HepG2 (cell line): ENCODE measurements around the gene PUS1. TPM values are rescaled to one million over a fixed set of nuclear protein-coding genes. Genes with fewer than 3 reads are reported as not detected.

Experiments
- ATAC-seq: fragments of 200-7000 bp; cut with Tn5 transposase; 3 replicates; pipeline ENCODE4 v1.9.1; 2020; ENCODE audit warnings: mild to moderate bottlenecking, moderate library complexity
- BruUV-seq: library from RNA; stranded (reverse); fragments of 400-500 nt; replicated peaks from 2 replicates; lab custom pipeline; 2021; lab: Mats Ljungman, UMichigan
- CTCF ChIA-PET: fragments of 300-600 bp; formaldehyde crosslinking; extraction: SDS; loops from one replicate; lab custom pipeline; 2021; ENCODE audit warnings: low total read pairs, inconsistent platforms, low intra/inter-chr PET ratio; lab: Yijun Ruan, JAX
- POLR2A ChIA-PET: fragments of 350-600 bp; sonication (Branson Sonifier 250); formaldehyde crosslinking; loops from one replicate; lab custom pipeline; 2020; ENCODE audit warnings: antibody characterized with exemption, inconsistent platforms; lab: Yijun Ruan, JAX
- DNase-seq: peaks from one replicate; pipeline ENCODE4 v3.0.0-alpha.2; 2015; ENCODE audit warnings: low spot score
- FAIRE-seq: peaks from 3 replicates; lab custom pipeline; 2011; peaks lifted over from hg19 to GRCh38; lab: Jason Lieb, UNC
- H2AFZ ChIP-seq: one replicate; pipeline ENCODE4 v1.6.1; 2011; ENCODE audit warnings: low read length, inconsistent platforms
- H3K27ac ChIP-seq: fragments of 300-600 bp; 3 replicates; pipeline ENCODE4 v1.8.0; 2011; ENCODE audit warnings: mixed run types, mild to moderate bottlenecking, mixed read lengths, low read length, inconsistent platforms; ENCODE audit not compliant: insufficient read depth; ENCODE audit errors: extremely low read length
- H3K27me3 ChIP-seq, 2 experiments: fragments of 200-600 bp in 1 of 2; 2 replicates in 1 of 2; 3 replicates in 1 of 2; pipeline versions ENCODE4 v1.6.0 to v1.8.0; 2011; ENCODE audit warnings: low read length in 2 of 2, mild to moderate bottlenecking in 2 of 2, moderate library complexity in 2 of 2, inconsistent platforms in 1 of 2; ENCODE audit not compliant: insufficient read depth in 2 of 2, control insufficient read depth in 1 of 2
- H3K36me3 ChIP-seq, 2 experiments: fragments of 200-600 bp in 1 of 2; replicated peaks in 1 of 2; 2 replicates in 1 of 2; 3 replicates in 1 of 2; pipeline versions ENCODE4 v1.5.1 to v1.8.0; 2011; ENCODE audit warnings: low read length in 2 of 2, inconsistent platforms in 1 of 2; ENCODE audit not compliant: insufficient read depth in 2 of 2, control insufficient read depth in 1 of 2
- H3K4me1 ChIP-seq: 2 replicates; pipeline ENCODE4 v1.5.1; 2012; ENCODE audit warnings: low read length, inconsistent platforms; ENCODE audit not compliant: insufficient read depth
- H3K4me2 ChIP-seq: 2 replicates; pipeline ENCODE4 v1.6.0; 2011; ENCODE audit warnings: low read depth, low read length, inconsistent platforms
- H3K4me3 ChIP-seq, 3 experiments: fragments of 200-600 bp in 1 of 3; sonication (generic), shearing (Covaris generic) in 1 of 3; replicated peaks in 1 of 3; 2 replicates each; pipeline ENCODE4 v1.5.1; 2011 to 2016; ENCODE audit warnings: low read length in 3 of 3, inconsistent platforms in 2 of 3, low read depth in 2 of 3, mild to moderate bottlenecking in 2 of 3, control low read depth in 1 of 3, mixed read lengths in 1 of 3; ENCODE audit not compliant: insufficient read depth in 1 of 3
- H3K79me2 ChIP-seq: one replicate; pipeline ENCODE4 v1.6.1; 2011; ENCODE audit warnings: low read length, inconsistent platforms; ENCODE audit not compliant: insufficient read depth
- H3K9ac ChIP-seq: 2 replicates; pipeline ENCODE4 v1.6.0; 2011; ENCODE audit warnings: mild to moderate bottlenecking, low read depth, low read length, inconsistent platforms; ENCODE audit not compliant: insufficient read depth
- H3K9me3 ChIP-seq: 2 replicates; pipeline ENCODE4 v1.5.1; 2012; ENCODE audit warnings: mild to moderate bottlenecking, low read length
- H4K20me1 ChIP-seq: 2 replicates; pipeline ENCODE4 v1.6.0; 2011; ENCODE audit warnings: inconsistent platforms, mild to moderate bottlenecking, low read length, moderate library complexity; ENCODE audit not compliant: insufficient read depth
- AFF4 ChIP-seq: sonication (generic); formaldehyde crosslinking; IDR thresholded peaks from 2 replicates; pipeline ENCODE4 v1.4.0; 2020; ENCODE audit warnings: missing genetic modification reagents
- E2F5 ChIP-seq: sonication (generic); formaldehyde crosslinking; conservative IDR thresholded peaks from 2 replicates; pipeline ENCODE4 v1.4.0; 2020; ENCODE audit warnings: missing genetic modification reagents
- HNF4G ChIP-seq, 2 experiments: sonication (generic) in 1 of 2; formaldehyde crosslinking in 1 of 2; IDR thresholded peaks; 2 replicates each; pipeline versions ENCODE4 v1.4.0 to v1.6.1; 2011 to 2020; ENCODE audit warnings: borderline replicate concordance in 2 of 2, low read depth in 2 of 2, mild to moderate bottlenecking in 2 of 2, low read length in 1 of 2, missing genetic modification reagents in 1 of 2, moderate library complexity in 1 of 2
- IRX3 ChIP-seq: sonication (generic); formaldehyde crosslinking; IDR thresholded peaks from 2 replicates; pipeline ENCODE4 v1.8.1; 2023; ENCODE audit warnings: mild to moderate bottlenecking, low read depth, missing genetic modification reagents, borderline replicate concordance
- NAIF1 ChIP-seq: sonication (generic); formaldehyde crosslinking; IDR thresholded peaks from 2 replicates; pipeline ENCODE4 v1.5.0; 2020; ENCODE audit warnings: mild to moderate bottlenecking, missing genetic modification reagents, borderline replicate concordance
- ZBTB33 ChIP-seq: sonication (generic); formaldehyde crosslinking; IDR thresholded peaks from 2 replicates; pipeline ENCODE4 v1.4.0; 2020; ENCODE audit warnings: missing genetic modification reagents
- ZNF276 ChIP-seq: sonication (generic); formaldehyde crosslinking; IDR thresholded peaks from 2 replicates; pipeline ENCODE4 v1.4.0; 2020; ENCODE audit warnings: mild to moderate bottlenecking, low read depth, missing genetic modification reagents
- ZNF678 ChIP-seq: sonication (generic); formaldehyde crosslinking; IDR thresholded peaks from 2 replicates; pipeline ENCODE4 v1.4.0; 2020; ENCODE audit warnings: mild to moderate bottlenecking, missing genetic modification reagents
- ZSCAN22 ChIP-seq: sonication (generic); formaldehyde crosslinking; IDR thresholded peaks from 2 replicates; pipeline ENCODE4 v1.4.0; 2020; ENCODE audit warnings: mild to moderate bottlenecking, missing genetic modification reagents
- WGBS: methylation state at CpG from one replicate; pipeline ENCODE4 v1.1.6; 2017; ENCODE audit warnings: low lambda C conversion rate; 5-methylcytosine and 5-hydroxymethylcytosine counted together
- in situ Hi-C: cut with HindIII; loops from 2 replicates; pipeline ENCODE4 v1.10.0; 2017; ENCODE audit warnings: low pct_unique_long_range_greater_than_20kb; ENCODE audit not compliant: extremely low pct_ligation_motif_present
- intact Hi-C: fragments of 100-400 bp; cut with micrococcal nuclease; formaldehyde crosslinking; loops from one replicate; pipeline ENCODE4 v1.10.0; 2022; ENCODE audit not compliant: unreplicated experiment
- polyA plus RNA-seq, 8 experiments: library from polyadenylated mRNA; depleted of rRNA in 3 of 8; stranded (reverse) in 7 of 8; unstranded in 1 of 8; fragments of >200 nt; fragmentation: Illumina TruSeq in 4 of 8; extraction: Trizol in 4 of 8; gene quantifications; 2 replicates each; pipeline versions ENCODE4 v1.2.1 to v1.2.3, GENCODE V29; 2011 to 2016; ENCODE audit warnings: low read depth in 4 of 8, missing spikeins in 1 of 8, mixed read lengths in 1 of 8; ENCODE audit not compliant: insufficient read depth in 1 of 8
- total RNA-seq, 5 experiments: library from RNA; depleted of rRNA; stranded (reverse); fragments of >200 nt; fragmentation: Illumina TruSeq; extraction: Trizol; gene quantifications; 2 replicates each; pipeline ENCODE4 v1.2.3, GENCODE V29; 2016; ENCODE audit warnings: low read depth in 1 of 5

Gene PUS1
- total and polyA plus RNA-seq, 2 of the 13 experiments (the other 11 are each of a cell fraction or from before 2014, with no cell fraction given): 19.2 to 24.7 TPM

GRCh38 chr12:131913666-131914065 is 15.4 kb upstream of the PUS1 start:
- Histone ChIP-seq H3K36me3 (peaks cover 24 to 53% of the 10 kb centered on the region in 2 experiments; a peak in 4 of 5 replicates), H3K4me1 (peaks cover 11% of the 10 kb centered on the region; the same call in 1 of the 2 replicates), H3K27ac (no peak overlapping the region), H3K4me2 (no peak overlapping the region), H3K4me3 (no peak overlapping the region), H2AFZ (no peak overlapping the region), H3K9ac (no peak overlapping the region), H4K20me1 (0 out of 2 replicates have a peak, but pooled peaks cover 4% of the 10 kb centered on the region), H3K79me2 (no peaks in the 10 kb centered on the region), H3K27me3 (no peaks in the 10 kb centered on the region), H3K9me3 (no peaks in the 10 kb centered on the region)
- POLR2A ChIA-PET: interaction anchor here (1.2 kb wide), 1 partner anchor 15 kb away, joined by 3 read pairs; no protein-coding TSS in a partner anchor
- in situ Hi-C loops: no loop called here
- no peak for ATAC-seq
- no peak for DNase-seq
- 97% methylated on average over 5 of the region's 8 CpGs for WGBS
- BruUV-seq: no TSS peak
- no peak for FAIRE-seq
- CTCF ChIA-PET: no interaction called here
- intact Hi-C loops: loop anchor here (5.0 kb wide), 1 partner anchor 61 kb away; no protein-coding TSS in a partner anchor
- TF ChIP-seq IRX3 (CRISPR knock-in tag) (no peak), NAIF1 (CRISPR knock-in tag) (no peak), ZSCAN22 (CRISPR knock-in tag) (no peak), E2F5 (CRISPR knock-in tag) (no peak), ZNF678 (CRISPR knock-in tag) (no peak), HNF4G (IDR thresholded peaks at IDR 0.05; ENCODE audit: borderline replicate concordance, low read depth, low read length) (no peak), HNF4G (CRISPR knock-in tag; IDR thresholded peaks at IDR 0.05; ENCODE audit: borderline replicate concordance, low read depth) (no peak), ZNF276 (CRISPR knock-in tag) (no peak), AFF4 (no peak), ZBTB33 (CRISPR knock-in tag) (no peak)
